Transverse colon (tissue), 4 donors: ENCODE data around the gene GRM8. TPM values are rescaled to one million over a fixed set of nuclear protein-coding genes. Genes with fewer than 3 reads are reported as not detected.

Source experiments
- DNase-seq: peaks from one replicate; pipeline ENCODE4 v3.0.0-alpha.2; 2019
- H3K27ac ChIP-seq, 4 donors: fragments of 200-600 bp; sonication (generic); 2 replicates each; pipeline ENCODE4 v1.5.1; 2016 to 2018; ENCODE audit warnings: inconsistent platforms in 4 of 4
- H3K27me3 ChIP-seq: fragments of 200-600 bp; sonication (generic); 2 replicates; pipeline ENCODE4 v1.5.1; 2017; ENCODE audit warnings: inconsistent platforms
- H3K36me3 ChIP-seq, 4 donors: fragments of 200-600 bp; sonication (generic); 2 replicates each; pipeline ENCODE4 v1.5.1; 2017 to 2019; ENCODE audit warnings: inconsistent platforms in 4 of 4
- H3K4me1 ChIP-seq, 4 donors: fragments of 200-600 bp; sonication (generic); 2 replicates each; pipeline ENCODE4 v1.5.1; 2017 to 2020; ENCODE audit warnings: inconsistent platforms in 4 of 4
- H3K4me3 ChIP-seq, 4 donors: fragments of 200-600 bp; sonication (generic); 1 replicate in 1 of 4; 2 replicates in 3 of 4; pipeline versions ENCODE4 v1.5.1 to v1.6.1; 2017 to 2019; ENCODE audit warnings: inconsistent platforms in 4 of 4
- H3K9me3 ChIP-seq, 2 donors: fragments of 200-600 bp; sonication (generic); 2 replicates each; pipeline ENCODE4 v1.5.1; 2017 to 2019; ENCODE audit warnings: inconsistent platforms in 2 of 2
- CTCF ChIP-seq, 5 experiments: fragments of 200-600 bp in 3 of 5; fragments of 450-650 bp in 2 of 5; sonication (generic) in 3 of 5; IDR thresholded peaks; 1 replicate in 2 of 5; 2 replicates in 3 of 5; pipeline ENCODE4 v1.5.1; 2016 to 2017; ENCODE audit warnings: antibody characterized with exemption in 5 of 5, inconsistent platforms in 3 of 5, mild to moderate bottlenecking in 2 of 5, moderate library complexity in 1 of 5
- EP300 ChIP-seq: sonication (generic); formaldehyde crosslinking; IDR thresholded peaks from one replicate; pipeline ENCODE4 v1.6.1; 2017; ENCODE audit warnings: antibody characterized with exemption, low read depth
- POLR2A ChIP-seq: fragments of 450-650 bp; IDR thresholded peaks from one replicate; pipeline ENCODE4 v1.6.1; 2016; ENCODE audit warnings: antibody characterized with exemption, mild to moderate bottlenecking, moderate library complexity
- POLR2AphosphoS5 ChIP-seq, 3 donors: sonication (generic); formaldehyde crosslinking; IDR thresholded peaks; one replicate each; pipeline ENCODE4 v1.6.1; 2016; ENCODE audit warnings: antibody characterized with exemption in 3 of 3
- WGBS, 2 donors: methylation state at CpG; one replicate each; pipeline ENCODE4 v1.1.5; 2018; ENCODE audit warnings: low coverage in 1 of 2; 5-methylcytosine and 5-hydroxymethylcytosine counted together
- in situ Hi-C, 4 donors: fragments of 200-750 bp; cut with MboI; loops; one replicate each; pipeline versions ENCODE4 v1.15.0 to v1.15.1; 2017; ENCODE audit warnings: low sequenced_read_pairs in 3 of 4, low pct_ligation_motif_present in 1 of 4, low pct_unique_long_range_greater_than_20kb in 1 of 4
- intact Hi-C: fragments of 100-400 bp; cut with DNase I; formaldehyde crosslinking; loops from one replicate; pipeline ENCODE4 v1.15.1; 2023; ENCODE audit warnings: low total_unique reads
- total RNA-seq, 4 donors: library from RNA; depleted of rRNA; stranded (reverse); fragments of >200 nt; gene quantifications; one replicate each; pipeline ENCODE4 v1.1.0, GENCODE V29; 2016

Gene GRM8
- total RNA-seq, 4 donors from 2014 or later, result 0.68 to 9.7 (median 2.9) TPM

DNA sequence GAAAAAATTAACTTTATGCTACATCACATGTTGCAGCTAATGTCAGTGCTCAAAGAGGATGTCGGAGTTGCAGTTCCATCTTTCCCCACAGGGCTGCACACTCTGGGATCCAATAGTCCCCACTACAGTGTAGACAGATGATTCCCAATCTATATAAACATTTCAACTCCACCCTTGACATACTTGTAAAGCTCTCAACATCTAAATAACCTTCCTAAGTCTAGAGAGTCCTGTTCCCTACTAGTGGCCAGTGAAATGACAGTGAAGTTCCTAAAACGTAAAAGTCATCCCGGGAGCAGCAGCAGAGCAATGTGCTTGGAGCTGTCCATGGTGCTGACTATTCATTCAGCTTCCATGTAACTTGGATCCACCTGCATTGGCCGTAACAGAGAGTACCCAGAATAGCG, 145.1 kb downstream of the GRM8 start:
- H3K36me3 ChIP-seq, result no peaks in the 10 kb centered on the region
- H3K27ac ChIP-seq, result no peak overlapping the region
- H3K4me3 ChIP-seq, result no peak overlapping the region
- in situ Hi-C loops (no loop called here), intact Hi-C loops (no loop called here)
- no peaks in the 10 kb centered on the region for H3K9me3 ChIP-seq
- peak; percentile 38 for DNase-seq
- H3K4me1 ChIP-seq, result no peaks in the 10 kb centered on the region
- WGBS, 2 donors, result 24 to 40% methylated on average over 1 to 5 of the region's 5 CpGs
- peak; percentile 31 to 71 (median 51) for TF ChIP-seq CTCF (IDR thresholded peaks at IDR 0.05)
- no peak for TF ChIP-seq POLR2AphosphoS5 (IDR thresholded peaks at IDR 0.05)
- no peak for TF ChIP-seq POLR2A
- TF ChIP-seq EP300, result no peak
- H3K27me3 ChIP-seq, result no peaks in the 10 kb centered on the region

DNA sequence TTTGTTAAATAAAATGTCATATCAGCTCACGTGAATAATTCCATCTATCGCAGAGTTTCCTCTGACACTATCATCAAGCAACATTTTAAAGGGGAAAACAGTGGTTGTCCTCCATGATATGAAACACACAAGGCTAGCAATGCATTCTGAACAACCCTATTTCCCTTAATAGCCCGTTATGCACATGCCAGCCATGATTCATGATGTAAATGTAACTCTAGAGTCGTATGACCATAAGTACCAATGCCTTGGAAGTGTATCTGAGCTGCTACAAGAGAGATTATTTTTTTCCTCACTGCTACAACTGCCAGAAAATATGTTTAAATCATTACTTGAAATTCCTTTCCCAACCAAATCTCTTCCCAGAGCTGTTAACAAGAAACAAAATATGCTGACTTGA, 159.4 kb downstream of the GRM8 start:
- no peaks in the 10 kb centered on the region for H3K36me3 ChIP-seq
- no peaks in the 10 kb centered on the region for H3K4me1 ChIP-seq
- in situ Hi-C loops, result no loop called here
- no peak for TF ChIP-seq POLR2A
- no peak for TF ChIP-seq CTCF (IDR thresholded peaks at IDR 0.05)
- no peak for TF ChIP-seq POLR2AphosphoS5 (IDR thresholded peaks at IDR 0.05)
- TF ChIP-seq EP300, result no peak
- no peak overlapping the region for H3K4me3 ChIP-seq
- no peaks in the 10 kb centered on the region for H3K9me3 ChIP-seq
- H3K27me3 ChIP-seq, result no peaks in the 10 kb centered on the region
- no peak overlapping the region for H3K27ac ChIP-seq
- intact Hi-C loops, result no loop called here
- no peak for DNase-seq
- WGBS, 2 donors, result 77 to 88% methylated on average over 4 of the region's 4 CpGs

GRCh38 chr7:127091620-127092019, 161.1 kb downstream of the GRM8 start:
- TF ChIP-seq EP300, result no peak
- no peak for TF ChIP-seq CTCF (IDR thresholded peaks at IDR 0.05)
- TF ChIP-seq POLR2A, result no peak
- TF ChIP-seq POLR2AphosphoS5 (IDR thresholded peaks at IDR 0.05), result no peak
- H3K4me3 ChIP-seq, result no peak overlapping the region
- in situ Hi-C loops (no loop called here), intact Hi-C loops (no loop called here)
- no peak overlapping the region for H3K27ac ChIP-seq
- H3K9me3 ChIP-seq, result no peaks in the 10 kb centered on the region
- H3K4me1 ChIP-seq, result no peaks in the 10 kb centered on the region
- 97% methylated on average over 13 to 18 of the region's 18 CpGs for WGBS, 2 donors
- H3K36me3 ChIP-seq, result no peaks in the 10 kb centered on the region
- H3K27me3 ChIP-seq, result no peaks in the 10 kb centered on the region
- no peak for DNase-seq

DNA sequence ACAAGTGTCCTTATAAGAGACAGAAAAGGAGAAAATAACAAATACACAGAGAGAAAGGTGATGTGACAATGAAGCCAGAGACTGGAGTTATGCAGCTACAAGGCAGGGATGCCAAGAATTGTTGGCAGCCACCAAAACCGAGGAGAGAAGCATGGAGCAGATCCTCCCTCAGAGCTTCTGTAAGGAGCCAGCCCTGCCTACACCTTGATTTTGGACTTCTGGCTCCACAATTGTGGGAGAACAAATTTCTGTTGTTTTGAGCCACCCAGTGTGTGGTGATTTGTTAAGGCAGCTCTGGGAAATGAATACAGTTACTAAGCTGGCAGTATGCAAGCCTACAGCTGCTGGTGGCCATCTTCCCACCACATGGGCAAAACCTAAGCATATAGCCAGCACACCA, 163.6 kb downstream of the GRM8 start:
- Histone ChIP-seq H3K27me3 (no peaks in the 10 kb centered on the region), H3K4me1 (no peaks in the 10 kb centered on the region), H3K27ac (no peak overlapping the region), H3K4me3 (no peak overlapping the region), H3K36me3 (no peaks in the 10 kb centered on the region), H3K9me3 (no peaks in the 10 kb centered on the region)
- 70% methylated on average over 1 of the region's 1 CpG; no CpG with 5 or more reads in 1 of the 2 donors for WGBS, 2 donors
- intact Hi-C loops (no loop called here), in situ Hi-C loops (no loop called here)
- no peak for TF ChIP-seq POLR2AphosphoS5 (IDR thresholded peaks at IDR 0.05)
- no peak for TF ChIP-seq EP300
- no peak for TF ChIP-seq CTCF (IDR thresholded peaks at IDR 0.05)
- TF ChIP-seq POLR2A, result no peak
- DNase-seq, result no peak
